ENCODE measurements around the gene DOCK1. TPM values are rescaled to one million over a fixed set of nuclear protein-coding genes. Genes with fewer than 3 reads are reported as not detected.
A peak's percentile ranks its signal among the peaks of the same experiment; 100 is the strongest.

DOCK1 gene
- polyA plus RNA-seq, 10 donors, result 29.4 to 45.4 (median 34.4) TPM

GRCh38 chr10:127309619-127310018, 404.4 kb downstream of the DOCK1 start:
- DNase-seq, result peak in 1 of 3 donors; percentile 12

DNA sequence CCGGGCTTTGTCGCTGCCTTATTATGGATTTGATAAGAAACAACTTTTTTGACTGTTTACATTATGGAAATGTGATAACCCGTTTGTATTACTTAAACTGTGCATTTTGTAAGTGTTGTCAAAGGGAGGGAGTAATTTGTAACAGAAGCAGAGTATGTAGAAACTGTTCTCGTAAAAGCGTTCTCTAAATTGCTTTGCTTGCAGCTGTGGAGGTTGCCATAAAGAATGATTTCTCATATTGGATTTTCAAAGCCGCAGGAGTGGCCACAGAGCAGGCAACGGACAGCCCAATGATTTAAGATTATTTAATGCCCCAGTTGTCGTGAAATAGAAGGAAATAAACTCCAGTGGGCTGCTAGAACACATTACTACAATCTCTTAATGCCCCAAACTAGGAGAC, 405.2 kb downstream of the DOCK1 start:
- no peak for DNase-seq

- DNase-seq, result no peak
Observed at GRCh38 chr10:127310923-127311322, 405.7 kb downstream of the DOCK1 start.

DNA sequence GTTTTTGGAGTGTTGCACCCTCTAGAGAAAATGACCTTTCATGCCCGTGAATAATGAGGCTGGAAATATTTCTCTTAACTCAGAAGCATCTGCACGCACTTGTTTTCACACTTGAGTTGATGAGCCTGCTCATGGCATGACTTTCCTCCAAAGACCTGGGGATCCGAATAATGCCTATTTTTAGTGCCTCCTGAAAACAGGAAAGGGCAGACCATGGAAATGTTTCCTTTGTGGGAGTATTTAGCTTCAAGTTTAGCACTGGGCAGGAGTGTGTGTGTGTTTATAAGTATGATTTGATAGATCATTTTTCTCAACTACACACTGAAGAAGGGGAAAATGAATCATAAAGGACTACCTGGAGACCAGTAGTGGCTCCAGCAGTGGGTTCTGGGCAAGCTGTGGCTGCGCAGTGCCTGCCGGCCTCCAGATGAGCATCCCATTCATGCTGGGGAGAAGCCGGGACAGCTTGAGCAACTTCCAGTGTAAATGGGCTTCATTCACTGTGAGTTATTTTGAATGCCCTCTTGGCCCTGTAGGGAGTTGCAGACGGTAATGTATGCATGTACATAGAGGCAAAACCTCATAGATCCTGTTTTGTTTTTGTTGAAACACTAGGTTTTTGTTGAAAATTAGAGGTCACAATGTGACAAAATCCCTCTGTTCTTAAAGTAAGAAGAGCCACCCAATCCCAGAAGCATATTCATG, 408.9 kb downstream of the DOCK1 start:
- DNase-seq, result no peak

- no peak for DNase-seq
Observed at GRCh38 chr10:127314797-127315196, 409.6 kb downstream of the DOCK1 start.

GRCh38 chr10:127315888-127316287, 410.7 kb downstream of the DOCK1 start:
- no peak for DNase-seq

GRCh38 chr10:127318396-127318795, 413.2 kb downstream of the DOCK1 start:
- DNase-seq, result no peak

GRCh38 chr10:127319271-127319670, 414.0 kb downstream of the DOCK1 start:
- DNase-seq, result no peak

GRCh38 chr10:127319691-127320090, 414.5 kb downstream of the DOCK1 start:
- no peak for DNase-seq

GRCh38 chr10:127320176-127320575, 414.9 kb downstream of the DOCK1 start:
- DNase-seq, result no peak

DNA sequence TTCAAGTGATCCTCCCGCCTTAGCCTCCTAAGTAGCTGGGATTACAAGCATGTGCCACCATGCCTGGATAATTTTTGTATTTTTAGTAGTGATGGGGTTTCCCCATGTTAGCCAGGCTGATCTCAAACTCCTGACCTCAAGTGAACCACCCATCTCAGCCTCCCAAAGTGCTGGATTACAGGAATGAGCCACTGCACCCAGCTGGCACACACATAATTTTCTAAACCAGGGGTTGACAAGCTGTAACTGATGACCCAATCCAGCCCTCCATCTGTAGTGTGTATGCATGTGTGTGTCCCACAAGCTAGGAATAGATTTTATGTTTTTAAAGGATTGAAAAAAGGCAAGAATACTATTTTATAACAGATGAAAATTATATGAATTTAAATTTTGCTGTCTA, 417.1 kb downstream of the DOCK1 start:
- DNase-seq, result no peak

GRCh38 chr10:127325506-127325905, 420.3 kb downstream of the DOCK1 start:
- DNase-seq, result no peak

DNA sequence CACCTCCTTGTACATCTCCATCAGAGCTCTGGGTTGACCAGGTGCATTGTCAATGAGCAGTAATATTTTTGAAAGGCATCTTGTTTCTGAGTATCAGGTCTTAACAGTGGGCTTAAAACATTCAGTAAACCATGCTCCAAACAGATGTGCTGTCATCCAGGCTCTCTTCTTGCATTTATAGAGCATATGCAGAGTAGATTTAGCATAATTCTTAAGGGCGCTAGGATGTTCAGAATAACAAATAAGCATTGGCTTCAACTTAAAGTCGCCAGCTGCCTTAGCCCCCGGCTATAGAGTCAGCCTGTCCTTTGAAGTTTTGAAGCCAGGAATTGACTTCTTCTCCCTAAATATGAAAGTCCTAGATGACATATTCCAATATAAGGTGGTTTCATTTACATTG, 421.7 kb downstream of the DOCK1 start:
- no peak for DNase-seq

GRCh38 chr10:127331696-127332095, 426.5 kb downstream of the DOCK1 start:
- DNase-seq, result no peak

- no peak for DNase-seq
Observed at GRCh38 chr10:127332631-127333030, 427.4 kb downstream of the DOCK1 start.

GRCh38 chr10:127337801-127338200, 432.6 kb downstream of the DOCK1 start:
- no peak for DNase-seq

DNA sequence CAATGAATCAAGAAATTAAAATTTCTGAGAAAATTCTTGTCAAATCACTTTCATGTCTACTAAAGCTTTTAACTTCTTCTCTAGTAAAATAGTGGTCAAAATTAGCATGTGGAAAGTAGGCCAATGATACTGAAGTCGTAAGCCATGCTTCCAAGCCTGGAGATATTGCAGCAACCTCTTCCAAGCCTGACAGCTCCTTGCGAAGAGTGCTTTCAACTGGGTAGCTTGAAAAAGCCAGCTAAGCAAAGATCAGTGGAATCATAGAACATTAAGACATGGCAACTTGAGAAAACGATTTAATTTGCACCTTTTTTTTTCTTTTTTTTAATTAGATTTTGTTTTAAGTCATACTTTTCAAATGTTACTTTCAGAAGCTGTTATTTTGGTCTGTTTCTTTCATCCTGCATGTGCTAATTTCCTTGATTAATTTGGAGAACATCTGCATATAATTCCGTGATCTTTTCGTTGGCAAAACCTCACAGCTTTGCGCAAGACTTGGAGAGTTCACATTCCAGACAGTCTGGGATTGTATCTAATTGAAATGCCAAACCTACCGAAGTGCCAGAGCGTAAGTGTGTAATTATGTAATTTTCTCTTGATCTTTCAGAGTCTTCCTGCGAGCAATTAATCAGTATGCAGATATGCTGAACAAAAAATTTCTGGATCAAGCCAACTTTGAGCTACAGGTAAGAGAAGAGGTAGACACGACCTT, 433.3 kb downstream of the DOCK1 start:
- DNase-seq, result peak in 1 of 3 donors; percentile 7

DNA sequence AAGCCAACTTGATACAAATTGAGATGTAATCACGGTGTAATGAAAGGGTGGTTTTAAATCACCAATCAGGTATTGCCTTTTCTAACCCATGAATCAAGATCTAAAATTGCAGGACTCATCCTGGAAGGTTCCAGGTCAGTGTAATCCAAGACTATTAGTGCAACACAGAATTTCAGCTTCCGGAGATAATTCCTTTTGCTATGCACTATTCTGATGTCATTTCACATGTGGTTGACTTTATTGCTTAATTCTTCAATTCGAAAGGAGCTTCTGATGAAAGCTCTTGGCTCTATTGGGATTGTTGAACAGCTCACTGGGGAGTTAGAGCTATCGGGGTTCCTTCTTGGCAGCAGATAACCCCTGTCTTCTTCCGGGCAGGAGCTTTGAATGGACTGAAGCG, 438.6 kb downstream of the DOCK1 start:
- DNase-seq, result peak in 1 of 3 donors; percentile 7

GRCh38 chr10:127344346-127344745, 439.1 kb downstream of the DOCK1 start:
- DNase-seq, result no peak

GRCh38 chr10:127345231-127345965, 440.2 kb downstream of the DOCK1 start:
- no peak for DNase-seq

- no peak for DNase-seq
Observed at GRCh38 chr10:127346604-127347003, 441.4 kb downstream of the DOCK1 start.

GRCh38 chr10:127347202-127347959, 442.2 kb downstream of the DOCK1 start:
- DNase-seq, result no peak

Measured in muscle of back (tissue), 11 donors.